Measurements from ENCODE around the gene ZSWIM4.

GRCh38 chr19:13766095-13766481, 29.2 kb upstream of the ZSWIM4 start:
- TF ChIP-seq EP300 (IDR thresholded peaks at IDR 0.05) = no peak
- no peak for TF ChIP-seq POLR2A (IDR thresholded peaks at IDR 0.05)
- TF ChIP-seq, protein P1, sequence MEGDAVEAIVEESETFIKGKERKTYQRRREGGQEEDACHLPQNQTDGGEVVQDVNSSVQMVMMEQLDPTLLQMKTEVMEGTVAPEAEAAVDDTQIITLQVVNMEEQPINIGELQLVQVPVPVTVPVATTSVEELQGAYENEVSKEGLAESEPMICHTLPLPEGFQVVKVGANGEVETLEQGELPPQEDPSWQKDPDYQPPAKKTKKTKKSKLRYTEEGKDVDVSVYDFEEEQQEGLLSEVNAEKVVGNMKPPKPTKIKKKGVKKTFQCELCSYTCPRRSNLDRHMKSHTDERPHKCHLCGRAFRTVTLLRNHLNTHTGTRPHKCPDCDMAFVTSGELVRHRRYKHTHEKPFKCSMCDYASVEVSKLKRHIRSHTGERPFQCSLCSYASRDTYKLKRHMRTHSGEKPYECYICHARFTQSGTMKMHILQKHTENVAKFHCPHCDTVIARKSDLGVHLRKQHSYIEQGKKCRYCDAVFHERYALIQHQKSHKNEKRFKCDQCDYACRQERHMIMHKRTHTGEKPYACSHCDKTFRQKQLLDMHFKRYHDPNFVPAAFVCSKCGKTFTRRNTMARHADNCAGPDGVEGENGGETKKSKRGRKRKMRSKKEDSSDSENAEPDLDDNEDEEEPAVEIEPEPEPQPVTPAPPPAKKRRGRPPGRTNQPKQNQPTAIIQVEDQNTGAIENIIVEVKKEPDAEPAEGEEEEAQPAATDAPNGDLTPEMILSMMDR (IDR thresholded peaks at IDR 0.05) = no peak
- no peak for TF ChIP-seq POLR2AphosphoS5 (IDR thresholded peaks at IDR 0.05)

Data from stomach (tissue), 4 donors.